PC-3 (cell line): ENCODE measurements around the gene SLC16A13. TPM values are rescaled to one million over a fixed set of nuclear protein-coding genes. Genes with fewer than 3 reads are reported as not detected.

Source experiments
- ATAC-seq: fragments of 200-7000 bp; cut with Tn5 transposase; 2 replicates; pipeline ENCODE4 v1.9.1; 2020; ENCODE audit warnings: mild to moderate bottlenecking, moderate library complexity
- BruUV-seq: library from RNA; stranded (reverse); fragments of 400-500 nt; replicated peaks from 2 replicates; lab custom pipeline; 2021; lab: Mats Ljungman, UMichigan
- CTCF ChIA-PET: fragments of 300-600 bp; sonication (Branson Sonifier 250); formaldehyde crosslinking; loops from one replicate; lab custom pipeline; 2022; ENCODE audit warnings: antibody characterized with exemption; lab: Charles Lee
- POLR2A ChIA-PET: fragments of 300-600 bp; sonication (Branson Sonifier 250); formaldehyde crosslinking; loops from one replicate; lab custom pipeline; 2022; ENCODE audit warnings: antibody characterized with exemption; ENCODE audit not compliant: unreplicated experiment; lab: Charles Lee
- DNase-seq: peaks from one replicate; pipeline ENCODE4 v3.0.0-alpha.2; 2015
- H2AFZ ChIP-seq: fragments of 300-600 bp; sonication (generic); 2 replicates; pipeline ENCODE4 v1.6.0; 2016; ENCODE audit warnings: antibody characterized with exemption, low read length
- H3F3A ChIP-seq: fragments of 300-600 bp; sonication (generic); one replicate; pipeline ENCODE4 v1.6.0; 2017; ENCODE audit warnings: antibody characterized with exemption, low read length, control low read depth, mild to moderate bottlenecking; ENCODE audit not compliant: unreplicated experiment
- H3K27ac ChIP-seq: fragments of 300-600 bp; sonication (generic); 2 replicates; pipeline ENCODE4 v1.5.1; 2016; ENCODE audit warnings: mild to moderate bottlenecking, low read length
- H3K27me3 ChIP-seq: fragments of 300-600 bp; sonication (generic); 2 replicates; pipeline ENCODE4 v1.6.1; 2016; ENCODE audit warnings: low read length, mixed read lengths
- H3K36me3 ChIP-seq: fragments of 300-600 bp; sonication (generic); 2 replicates; pipeline ENCODE4 v1.6.1; 2016; ENCODE audit warnings: low read depth, mixed run types, low read length, mixed read lengths
- H3K4me1 ChIP-seq: fragments of 300-600 bp; sonication (generic); 2 replicates; pipeline ENCODE4 v1.5.1; 2016; ENCODE audit warnings: low read length; ENCODE audit not compliant: insufficient read depth
- H3K4me2 ChIP-seq: fragments of 300-600 bp; sonication (generic); 2 replicates; pipeline ENCODE4 v1.6.0; 2016; ENCODE audit warnings: low read length
- H3K4me3 ChIP-seq: fragments of 300-600 bp; sonication (generic); 2 replicates; pipeline ENCODE4 v1.5.1; 2016; ENCODE audit warnings: mild to moderate bottlenecking, low read length, mixed read lengths
- H3K79me2 ChIP-seq: fragments of 300-600 bp; sonication (generic); 2 replicates; pipeline ENCODE4 v1.6.1; 2017; ENCODE audit warnings: low read length, mixed read lengths
- H3K9ac ChIP-seq: fragments of 300-600 bp; sonication (generic); 2 replicates; pipeline ENCODE4 v1.6.0; 2016; ENCODE audit warnings: mild to moderate bottlenecking, low read length
- H3K9me2 ChIP-seq: fragments of 300-600 bp; sonication (generic); replicated peaks from 2 replicates; pipeline ENCODE4 v1.6.1; 2016; ENCODE audit warnings: mixed run types, low read length, mixed read lengths
- H3K9me3 ChIP-seq: fragments of 300-600 bp; sonication (generic); 2 replicates; pipeline ENCODE4 v1.6.1; 2016; ENCODE audit warnings: low read length, mixed read lengths
- H4K20me1 ChIP-seq: fragments of 300-600 bp; sonication (generic); 2 replicates; pipeline ENCODE4 v1.6.1; 2016; ENCODE audit warnings: low read length, mixed read lengths
- CTCF ChIP-seq: fragments of 300-600 bp; sonication (generic); conservative IDR thresholded peaks from 2 replicates; pipeline ENCODE4 v1.5.1; 2017; ENCODE audit warnings: antibody characterized with exemption, low read depth, mild to moderate bottlenecking, low read length
- EZH2 ChIP-seq: fragments of 300-600 bp; sonication (generic); IDR thresholded peaks from one replicate; pipeline ENCODE4 v1.6.1; 2017; ENCODE audit warnings: antibody characterized with exemption, mild to moderate bottlenecking, low read length; ENCODE audit not compliant: unreplicated experiment
- EZH2phosphoT487 ChIP-seq: fragments of 300-600 bp; sonication (generic); IDR thresholded peaks from 2 replicates; pipeline ENCODE4 v1.6.1; 2018; ENCODE audit warnings: mild to moderate bottlenecking, antibody characterized with exemption, low read length, borderline replicate concordance
- intact Hi-C: fragments of 100-400 bp; cut with micrococcal nuclease; formaldehyde crosslinking; loops from 2 replicates; pipeline ENCODE4 v1.9.0; 2023
- total RNA-seq: library from RNA; depleted of rRNA; stranded (reverse); fragments of >200 nt; gene quantifications from 2 replicates; pipeline ENCODE4 v1.2.3, GENCODE V29; 2014

The SLC16A13 gene
- total RNA-seq, 1 experiment from 2014 or later: 0.62 TPM

GRCh38 chr17:7041607-7042500 is 6.0 kb downstream of the SLC16A13 start:
- Histone ChIP-seq H3K4me2 (no peak overlapping the region), H2AFZ (no peak overlapping the region), H3K27ac (no peak overlapping the region), H3K79me2 (0 out of 2 replicates have a peak, but pooled peaks cover under 1% of the 10 kb centered on the region), H3K9ac (no peak overlapping the region), H3K4me1 (peaks cover 13% of the 10 kb centered on the region; the same call in 1 of the 2 replicates), H3F3A (no peaks in the 10 kb centered on the region), H3K9me2 (no peaks in the 10 kb centered on the region), H4K20me1 (no peaks in the 10 kb centered on the region), H3K9me3 (no peaks in the 10 kb centered on the region), H3K27me3 (no peaks in the 10 kb centered on the region), H3K36me3 (no peaks in the 10 kb centered on the region), H3K4me3 (no peak overlapping the region)
- no peak for TF ChIP-seq EZH2phosphoT487
- no peak for TF ChIP-seq EZH2
- TF ChIP-seq CTCF: no peak
- POLR2A ChIA-PET: no interaction called here
- CTCF ChIA-PET: no interaction called here
- ATAC-seq (no peak), DNase-seq (no peak)
- no TSS peak for BruUV-seq
- intact Hi-C loops: no loop called here

GRCh38 chr17:7042501-7043181 is 6.8 kb downstream of the SLC16A13 start:
- H3K9me2 ChIP-seq: no peaks in the 10 kb centered on the region
- peak overlapping the region; percentile 89; the same call in 1 of the 2 replicates for H2AFZ ChIP-seq
- peaks cover 18% of the 10 kb centered on the region; the same call in 1 of the 2 replicates for H3K4me1 ChIP-seq
- no peaks in the 10 kb centered on the region for H3K79me2 ChIP-seq
- no TSS peak for BruUV-seq
- no peak overlapping the region for H3K27ac ChIP-seq
- no peak overlapping the region for H3K4me3 ChIP-seq
- H3K27me3 ChIP-seq: no peaks in the 10 kb centered on the region
- no peaks in the 10 kb centered on the region for H4K20me1 ChIP-seq
- no peaks in the 10 kb centered on the region for H3K36me3 ChIP-seq
- H3F3A ChIP-seq: no peaks in the 10 kb centered on the region
- no peak overlapping the region for H3K9ac ChIP-seq
- ATAC-seq (no peak), DNase-seq (no peak)
- intact Hi-C loops: no loop called here
- H3K4me2 ChIP-seq: peak overlapping the region; percentile 83; the same call in 1 of the 2 replicates
- CTCF ChIA-PET: no interaction called here
- no peaks in the 10 kb centered on the region for H3K9me3 ChIP-seq
- POLR2A ChIA-PET: no interaction called here
- no peak for TF ChIP-seq CTCF
- TF ChIP-seq EZH2phosphoT487: no peak
- TF ChIP-seq EZH2: no peak
